ENCODE data around the gene RERE.
"Not testable (repeated sequence)": the region's sequence is repeated elsewhere in the genome, so short reads cannot be mapped to it uniquely, and the experiment has no call there.

The RERE gene

GRCh38 chr1:8602471-8603219 lies 214.8 kb downstream of the RERE start:
- peaks cover 20% of the 10 kb centered on the region for H3K4me1 ChIP-seq (ENCODE audit: control insufficient read depth, insufficient read depth, low read length)
- H3K4me3 ChIP-seq (ENCODE audit: low read length in 2 of 2), result no peak overlapping the region
- no peaks in the 10 kb centered on the region for H3K36me3 ChIP-seq (ENCODE audit: control insufficient read depth in 2 of 2, insufficient read depth in 2 of 2, low read length in 2 of 2)
- no peak overlapping the region for H3K27ac ChIP-seq (ENCODE audit: low read length)
- no peaks in the 10 kb centered on the region for H3K9me3 ChIP-seq (ENCODE audit: control insufficient read depth in 2 of 2, low read length in 2 of 2)
- H3K27me3 ChIP-seq (ENCODE audit: control insufficient read depth in 1 of 2, insufficient read depth in 2 of 2, low read length in 2 of 2), result no peaks in the 10 kb centered on the region
- no peak overlapping the region for H3K9ac ChIP-seq (ENCODE audit: low read length in 2 of 2)

- Histone ChIP-seq H3K9ac (ENCODE audit: low read length in 2 of 2) (no peak overlapping the region), H3K4me3 (ENCODE audit: low read length in 2 of 2) (no peak overlapping the region), H3K4me1 (ENCODE audit: control insufficient read depth, insufficient read depth, low read length) (peaks cover 32% of the 10 kb centered on the region), H3K9me3 (ENCODE audit: control insufficient read depth in 2 of 2, low read length in 2 of 2) (no peaks in the 10 kb centered on the region), H3K36me3 (ENCODE audit: control insufficient read depth in 2 of 2, insufficient read depth in 2 of 2, low read length in 2 of 2) (no peaks in the 10 kb centered on the region), H3K27me3 (ENCODE audit: control insufficient read depth in 1 of 2, insufficient read depth in 2 of 2, low read length in 2 of 2) (no peaks in the 10 kb centered on the region), H3K27ac (ENCODE audit: low read length) (no peak overlapping the region)
Observed at GRCh38 chr1:8600336-8600735, 217.1 kb downstream of the RERE start.

GRCh38 chr1:8599646-8600212 lies 217.7 kb downstream of the RERE start:
- Histone ChIP-seq H3K27ac (ENCODE audit: low read length) (peak overlapping the region; percentile 79), H3K9ac (ENCODE audit: low read length in 2 of 2) (no peak overlapping the region), H3K9me3 (ENCODE audit: control insufficient read depth in 2 of 2, low read length in 2 of 2) (no peaks in the 10 kb centered on the region), H3K27me3 (ENCODE audit: control insufficient read depth in 1 of 2, insufficient read depth in 2 of 2, low read length in 2 of 2) (no peaks in the 10 kb centered on the region), H3K4me1 (ENCODE audit: control insufficient read depth, insufficient read depth, low read length) (peaks cover 32% of the 10 kb centered on the region), H3K4me3 (ENCODE audit: low read length in 2 of 2) (no peak overlapping the region), H3K36me3 (ENCODE audit: control insufficient read depth in 2 of 2, insufficient read depth in 2 of 2, low read length in 2 of 2) (no peaks in the 10 kb centered on the region)

GRCh38 chr1:8598783-8599182 lies 218.7 kb downstream of the RERE start:
- H3K27ac ChIP-seq (ENCODE audit: low read length), result peak overlapping the region; percentile 79
- no peaks in the 10 kb centered on the region for H3K36me3 ChIP-seq (ENCODE audit: control insufficient read depth in 2 of 2, insufficient read depth in 2 of 2, low read length in 2 of 2)
- H3K4me1 ChIP-seq (ENCODE audit: control insufficient read depth, insufficient read depth, low read length), result peaks cover 32% of the 10 kb centered on the region
- H3K9ac ChIP-seq (ENCODE audit: low read length in 2 of 2), result peak overlapping the region; percentile 34 to 62
- peak overlapping the region; percentile 47 to 74 for H3K4me3 ChIP-seq (ENCODE audit: low read length in 2 of 2)
- no peaks in the 10 kb centered on the region for H3K27me3 ChIP-seq (ENCODE audit: control insufficient read depth in 1 of 2, insufficient read depth in 2 of 2, low read length in 2 of 2)
- no peaks in the 10 kb centered on the region for H3K9me3 ChIP-seq (ENCODE audit: control insufficient read depth in 2 of 2, low read length in 2 of 2)

- peak overlapping the region; percentile 34 to 62 for H3K9ac ChIP-seq (ENCODE audit: low read length in 2 of 2)
- peak overlapping the region; percentile 35 to 74 for H3K4me3 ChIP-seq (ENCODE audit: low read length in 2 of 2)
- H3K4me1 ChIP-seq (ENCODE audit: control insufficient read depth, insufficient read depth, low read length), result peaks cover 32% of the 10 kb centered on the region
- no peaks in the 10 kb centered on the region for H3K27me3 ChIP-seq (ENCODE audit: control insufficient read depth in 1 of 2, insufficient read depth in 2 of 2, low read length in 2 of 2)
- no peaks in the 10 kb centered on the region for H3K36me3 ChIP-seq (ENCODE audit: control insufficient read depth in 2 of 2, insufficient read depth in 2 of 2, low read length in 2 of 2)
- no peaks in the 10 kb centered on the region for H3K9me3 ChIP-seq (ENCODE audit: control insufficient read depth in 2 of 2, low read length in 2 of 2)
- peak overlapping the region; percentile 79 for H3K27ac ChIP-seq (ENCODE audit: low read length)
Observed at GRCh38 chr1:8598060-8598724, 219.2 kb downstream of the RERE start.

- no peaks in the 10 kb centered on the region for H3K27me3 ChIP-seq (ENCODE audit: control insufficient read depth in 1 of 2, insufficient read depth in 2 of 2, low read length in 2 of 2)
Observed at GRCh38 chr1:8597455-8597854, 220.0 kb downstream of the RERE start.

GRCh38 chr1:8595941-8596340 lies 221.5 kb downstream of the RERE start:
- no peaks in the 10 kb centered on the region for H3K36me3 ChIP-seq (ENCODE audit: control insufficient read depth in 2 of 2, insufficient read depth in 2 of 2, low read length in 2 of 2)
- H3K27me3 ChIP-seq (ENCODE audit: control insufficient read depth in 1 of 2, insufficient read depth in 2 of 2, low read length in 2 of 2), result no peaks in the 10 kb centered on the region
- H3K4me1 ChIP-seq (ENCODE audit: control insufficient read depth, insufficient read depth, low read length), result peaks cover 32% of the 10 kb centered on the region
- peak overlapping the region; percentile 46 for H3K27ac ChIP-seq (ENCODE audit: low read length)
- H3K4me3 ChIP-seq (ENCODE audit: low read length in 2 of 2), result no peak overlapping the region
- H3K9ac ChIP-seq (ENCODE audit: low read length in 2 of 2), result no peak overlapping the region
- no peaks in the 10 kb centered on the region for H3K9me3 ChIP-seq (ENCODE audit: control insufficient read depth in 2 of 2, low read length in 2 of 2)

More at GRCh38 chr1:8597455-8597854, 220.0 kb downstream of the RERE start:
- H3K9ac ChIP-seq (ENCODE audit: low read length in 2 of 2), result peak overlapping the region in 1 of 2 donors; percentile 2
- no peak overlapping the region for H3K4me3 ChIP-seq (ENCODE audit: low read length in 2 of 2)
- no peaks in the 10 kb centered on the region for H3K9me3 ChIP-seq (ENCODE audit: control insufficient read depth in 2 of 2, low read length in 2 of 2)
- H3K36me3 ChIP-seq (ENCODE audit: control insufficient read depth in 2 of 2, insufficient read depth in 2 of 2, low read length in 2 of 2), result no peaks in the 10 kb centered on the region
- H3K27ac ChIP-seq (ENCODE audit: low read length), result peak overlapping the region; percentile 79
- peaks cover 32% of the 10 kb centered on the region for H3K4me1 ChIP-seq (ENCODE audit: control insufficient read depth, insufficient read depth, low read length)

GRCh38 chr1:8595332-8595731 lies 222.1 kb downstream of the RERE start:
- H3K36me3 ChIP-seq (ENCODE audit: control insufficient read depth in 2 of 2, insufficient read depth in 2 of 2, low read length in 2 of 2), result no peaks in the 10 kb centered on the region
- H3K4me1 ChIP-seq (ENCODE audit: control insufficient read depth, insufficient read depth, low read length), result peaks cover 35% of the 10 kb centered on the region
- H3K27me3 ChIP-seq (ENCODE audit: control insufficient read depth in 1 of 2, insufficient read depth in 2 of 2, low read length in 2 of 2), result no peaks in the 10 kb centered on the region
- H3K4me3 ChIP-seq (ENCODE audit: low read length in 2 of 2), result no peak overlapping the region
- no peak overlapping the region for H3K27ac ChIP-seq (ENCODE audit: low read length)
- H3K9ac ChIP-seq (ENCODE audit: low read length in 2 of 2), result no peak overlapping the region
- no peaks in the 10 kb centered on the region for H3K9me3 ChIP-seq (ENCODE audit: control insufficient read depth in 2 of 2, low read length in 2 of 2)

- not testable (repeated sequence) for H3K9me3 ChIP-seq (ENCODE audit: control insufficient read depth in 2 of 2, low read length in 2 of 2); H3K27me3 ChIP-seq (ENCODE audit: control insufficient read depth in 1 of 2, insufficient read depth in 2 of 2, low read length in 2 of 2); H3K9ac ChIP-seq (ENCODE audit: low read length in 2 of 2); H3K36me3 ChIP-seq (ENCODE audit: control insufficient read depth in 2 of 2, insufficient read depth in 2 of 2, low read length in 2 of 2); H3K4me3 ChIP-seq (ENCODE audit: low read length in 2 of 2); H3K27ac ChIP-seq (ENCODE audit: low read length)
- H3K4me1 ChIP-seq (ENCODE audit: control insufficient read depth, insufficient read depth, low read length), result peaks cover 22% of the 10 kb centered on the region
Observed at GRCh38 chr1:8593292-8593691, 224.1 kb downstream of the RERE start.

GRCh38 chr1:8591569-8591968 lies 225.9 kb downstream of the RERE start:
- no peak overlapping the region for H3K9ac ChIP-seq (ENCODE audit: low read length in 2 of 2)
- no peak overlapping the region for H3K27ac ChIP-seq (ENCODE audit: low read length)
- no peaks in the 10 kb centered on the region for H3K9me3 ChIP-seq (ENCODE audit: control insufficient read depth in 2 of 2, low read length in 2 of 2)
- H3K4me3 ChIP-seq (ENCODE audit: low read length in 2 of 2), result no peak overlapping the region
- peaks cover 13% of the 10 kb centered on the region for H3K4me1 ChIP-seq (ENCODE audit: control insufficient read depth, insufficient read depth, low read length)
- no peaks in the 10 kb centered on the region for H3K27me3 ChIP-seq (ENCODE audit: control insufficient read depth in 1 of 2, insufficient read depth in 2 of 2, low read length in 2 of 2)
- no peaks in the 10 kb centered on the region for H3K36me3 ChIP-seq (ENCODE audit: control insufficient read depth in 2 of 2, insufficient read depth in 2 of 2, low read length in 2 of 2)

Data from stomach smooth muscle (tissue), 2 donors.